ENCODE measurements around the gene CDC27.
"Not testable (repeated sequence)": the region's sequence is repeated elsewhere in the genome, so short reads cannot be mapped to it uniquely, and the experiment has no call there.

Gene CDC27

GRCh38 chr17:47120521-47121095 is 68.5 kb downstream of the CDC27 start:
- DNase-seq = no peak

DNA sequence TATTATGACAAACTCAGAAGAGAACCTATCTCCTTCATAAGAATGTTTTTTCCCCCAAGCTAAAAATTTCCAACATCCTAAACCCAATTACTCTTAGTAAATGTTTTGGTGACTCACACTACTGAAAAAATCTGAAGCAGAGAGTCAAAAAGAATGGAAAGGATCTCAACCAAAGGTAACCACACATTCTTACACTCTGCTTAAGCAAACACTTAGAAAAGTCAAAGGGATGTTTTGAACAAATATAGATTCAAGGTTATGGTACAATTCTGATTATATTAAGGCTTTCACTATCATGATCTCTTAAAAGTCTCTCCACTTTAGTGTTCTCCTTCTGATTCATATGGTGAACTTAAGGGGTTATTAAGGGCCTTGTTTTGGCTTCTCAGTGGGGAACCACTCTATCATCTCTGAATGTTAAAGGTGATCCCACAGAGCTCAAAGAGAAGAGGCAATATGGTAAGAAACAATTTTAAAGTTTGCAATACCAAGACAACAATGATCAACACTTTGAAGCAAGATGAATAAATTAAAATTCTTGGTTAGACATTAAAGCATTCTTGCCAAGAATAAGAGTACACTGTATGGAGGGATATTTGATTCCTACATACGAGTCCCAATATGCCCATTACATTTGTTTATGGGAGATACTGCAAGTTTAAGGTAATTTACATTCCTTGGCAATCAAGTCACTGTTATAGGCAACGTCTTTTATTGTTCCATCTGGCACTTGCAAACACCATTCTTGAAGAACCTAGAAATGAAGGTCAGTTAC is 69.2 kb downstream of the CDC27 start:
- DNase-seq = no peak

DNA sequence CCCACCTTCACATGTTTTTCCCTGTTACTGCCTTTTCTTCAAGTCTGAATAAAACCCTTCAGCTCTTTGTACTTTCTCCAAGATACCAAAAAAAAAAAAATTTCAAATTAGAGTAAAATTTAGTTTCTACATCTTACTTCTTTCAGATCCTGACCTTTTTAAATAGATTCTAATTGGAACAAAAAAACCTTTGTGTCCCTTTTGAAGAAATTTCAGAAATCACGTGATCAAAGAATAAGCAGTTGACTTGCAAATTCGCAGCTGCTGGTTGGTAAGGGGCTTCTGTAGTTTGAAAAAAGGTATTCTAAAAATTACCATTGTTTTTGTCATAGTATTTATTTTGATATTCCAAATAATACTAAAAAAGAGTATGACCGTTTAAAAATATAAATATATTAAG is 71.7 kb downstream of the CDC27 start:
- no peak for DNase-seq

DNA sequence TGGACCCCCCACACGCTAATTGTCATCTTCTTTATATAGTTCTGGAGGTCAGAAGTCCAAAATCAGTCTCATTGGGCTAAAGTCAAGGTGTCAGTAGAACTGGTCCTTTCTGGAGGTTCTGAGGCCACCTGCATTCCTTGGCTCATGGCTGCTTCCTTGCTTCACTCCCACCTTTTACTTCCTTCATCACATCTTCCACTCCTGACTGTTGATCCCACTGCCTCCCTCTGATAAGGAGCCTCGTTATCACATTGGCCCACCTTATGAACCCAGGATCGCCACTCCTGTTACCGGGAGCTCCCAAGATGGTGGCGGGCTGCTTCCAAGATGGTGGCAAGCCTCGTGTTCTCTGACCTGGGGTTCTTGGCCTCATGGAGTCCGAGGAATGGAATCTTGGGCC is 83.0 kb downstream of the CDC27 start:
- no peak for DNase-seq

GRCh38 chr17:47105246-47105645 is 83.8 kb downstream of the CDC27 start:
- not testable (repeated sequence) for DNase-seq

GRCh38 chr17:47102914-47103313 is 86.2 kb downstream of the CDC27 start:
- DNase-seq = no peak

- peak; percentile 93 for DNase-seq
Measured at GRCh38 chr17:47099987-47100711, 88.9 kb downstream of the CDC27 start.

- peak; percentile 7 for DNase-seq
Measured at GRCh38 chr17:47099451-47099986, 89.6 kb downstream of the CDC27 start.

DNA sequence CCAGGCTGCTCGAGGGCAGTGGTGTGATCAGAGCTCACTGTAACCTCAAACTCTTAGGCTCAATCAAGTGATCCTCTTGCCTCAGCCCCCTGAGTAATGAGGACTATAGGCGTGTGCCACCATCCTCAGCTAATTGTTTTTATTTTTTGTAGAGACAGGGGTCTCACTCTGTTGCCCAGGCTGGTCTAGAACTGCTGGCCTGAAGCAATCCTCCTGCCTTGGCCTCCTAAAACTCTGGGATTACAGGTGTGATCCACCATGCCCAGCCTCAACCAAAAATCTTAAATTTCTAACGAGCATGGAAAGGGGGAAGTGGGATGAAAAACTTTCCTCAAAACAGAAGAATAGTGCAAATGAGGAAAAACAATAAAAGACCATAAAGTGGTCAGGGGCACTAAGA is 92.8 kb downstream of the CDC27 start:
- no peak for DNase-seq

GRCh38 chr17:47095268-47095667 is 93.8 kb downstream of the CDC27 start:
- no peak for DNase-seq

DNA sequence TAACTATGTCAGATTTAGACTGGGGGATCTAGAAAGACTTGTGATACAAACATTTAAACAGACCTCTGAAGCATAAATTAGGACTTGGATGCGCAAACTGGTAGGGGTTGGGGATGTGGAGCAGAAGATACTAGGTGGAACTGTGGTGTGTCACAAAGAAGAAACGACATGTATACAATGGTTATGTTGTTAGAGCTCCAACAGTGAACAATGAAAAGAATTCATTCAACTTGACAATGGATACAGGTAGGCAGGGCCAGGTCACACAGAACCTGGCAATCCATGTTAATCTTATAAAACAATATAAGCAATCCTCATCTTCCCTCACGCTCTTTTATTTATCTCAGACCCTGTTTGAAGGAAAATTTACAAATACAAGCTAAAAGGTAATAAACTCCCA is 102.0 kb downstream of the CDC27 start:
- no peak for DNase-seq

- no peak for DNase-seq
Measured at GRCh38 chr17:47085736-47086135, 103.4 kb downstream of the CDC27 start.

DNA sequence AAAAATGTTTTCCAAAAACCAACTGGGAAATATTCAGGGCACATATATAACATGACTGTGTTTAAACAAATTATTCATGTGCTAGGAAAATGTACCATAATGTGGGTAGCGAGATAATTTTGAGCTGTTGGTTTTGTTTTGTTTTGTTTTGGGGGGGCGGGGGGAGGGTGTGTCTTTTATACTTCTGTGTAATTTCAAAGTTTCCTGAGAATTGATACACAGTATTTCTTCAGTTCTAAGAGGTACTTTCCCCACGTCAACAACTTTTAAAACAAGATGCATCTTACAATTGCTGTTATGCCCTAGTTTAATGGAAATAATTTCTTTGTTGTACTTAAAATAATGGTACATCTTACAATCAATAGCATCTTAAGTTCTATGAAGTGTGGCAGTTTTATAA is 110.3 kb downstream of the CDC27 start:
- no peak for DNase-seq

GRCh38 chr17:47077576-47077975 is 111.5 kb downstream of the CDC27 start:
- DNase-seq = no peak

- DNase-seq = no peak
Measured at GRCh38 chr17:47076171-47076570, 112.9 kb downstream of the CDC27 start.

- not testable (repeated sequence) for DNase-seq
Measured at GRCh38 chr17:47074361-47074760, 114.7 kb downstream of the CDC27 start.

DNA sequence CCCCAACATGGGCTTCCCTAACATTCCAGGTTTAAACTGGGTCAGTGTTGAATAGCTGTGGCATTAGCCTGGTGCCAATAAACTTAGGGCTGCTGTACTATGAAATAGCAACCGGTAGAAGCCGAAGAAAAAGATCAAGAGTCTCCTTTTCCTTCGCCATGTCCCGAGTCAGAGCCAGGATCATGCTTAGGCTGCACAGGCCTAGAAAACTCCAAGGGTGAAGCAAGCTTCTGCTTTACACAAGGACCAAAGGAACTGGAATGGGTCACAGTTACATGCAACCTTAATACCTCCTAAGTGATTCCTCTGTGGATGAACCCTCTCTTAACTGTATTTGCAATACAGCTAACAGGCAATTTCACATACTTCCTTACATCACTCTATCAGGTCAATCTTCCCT is 115.5 kb downstream of the CDC27 start:
- DNase-seq = not testable (repeated sequence)

DNA sequence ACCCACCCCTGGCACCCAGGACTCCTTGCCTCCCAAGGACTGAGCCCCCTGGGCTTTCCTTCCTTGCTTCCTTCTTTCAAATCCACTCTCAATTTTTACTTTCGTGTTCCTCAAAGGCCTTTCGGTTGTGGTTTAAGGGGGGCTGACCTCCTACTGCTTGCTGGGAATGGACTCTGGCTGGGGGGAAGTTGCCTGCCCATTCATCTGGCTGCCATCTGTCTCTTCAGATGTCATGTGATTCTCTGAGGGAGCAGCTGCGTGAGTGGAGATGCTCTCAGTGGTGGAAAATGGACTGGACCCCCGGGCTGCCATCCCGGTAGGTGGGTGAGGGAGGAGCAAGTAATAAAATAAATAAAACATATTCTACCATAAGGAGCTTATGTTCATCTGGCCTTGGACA is 116.2 kb downstream of the CDC27 start:
- no peak for DNase-seq

DNA sequence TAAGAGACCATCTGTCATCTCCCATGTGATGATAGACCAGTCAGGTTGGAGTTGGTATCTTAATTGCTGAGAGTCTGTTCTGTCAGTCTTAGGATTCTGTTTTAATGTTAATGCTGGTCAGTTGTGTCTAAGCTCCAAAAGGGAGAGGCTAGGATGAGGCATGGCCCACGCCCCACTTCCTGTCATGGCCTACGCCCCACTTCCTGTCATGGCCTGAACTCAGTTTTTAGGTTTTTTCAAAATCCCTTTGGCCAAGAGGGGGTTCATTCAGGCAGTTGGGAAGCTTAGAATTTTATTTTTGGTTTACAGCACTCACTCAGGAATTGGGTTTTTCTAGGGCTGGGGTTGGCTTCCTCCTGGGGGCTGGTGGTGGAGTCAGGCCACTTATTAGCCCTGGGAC is 117.9 kb downstream of the CDC27 start:
- not testable (repeated sequence) for DNase-seq

- DNase-seq = not testable (repeated sequence)
Measured at GRCh38 chr17:47070266-47070665, 118.8 kb downstream of the CDC27 start.
